ENCODE results near the gene ADCY2.

The ADCY2 gene

GRCh38 chr5:7659420-7659819, 263.5 kb downstream of the ADCY2 start:
- 10% methylated on average over 1 of the region's 4 CpGs for WGBS
- Histone ChIP-seq H2BK120ac (ENCODE audit: low read depth, low read length) (no peak overlapping the region), H3K27ac (ENCODE audit: low read length, poor library complexity, severe bottlenecking) (no peak overlapping the region), H3K36me3 (ENCODE audit: control insufficient read depth in 1 of 2, insufficient read depth in 2 of 2, low read depth in 1 of 2, low read length in 2 of 2) (no peaks in the 10 kb centered on the region), H3K23ac (ENCODE audit: low read length in 2 of 2) (no peak overlapping the region), H3K9me3 (ENCODE audit: control insufficient read depth, low read length) (no peaks in the 10 kb centered on the region), H3K4me3 (ENCODE audit: insufficient read depth in 1 of 2, low read depth in 1 of 2, low read length in 2 of 2) (no peak overlapping the region), H2BK5ac (ENCODE audit: low read depth, low read length, poor library complexity, severe bottlenecking) (no peak overlapping the region), H3K79me1 (replicated peaks; ENCODE audit: low read length, poor library complexity, severe bottlenecking) (no peaks in the 10 kb centered on the region), H3K27me3 (ENCODE audit: control insufficient read depth in 1 of 2, insufficient read depth in 1 of 2, low read length in 2 of 2) (no peaks in the 10 kb centered on the region), H3K4me1 (ENCODE audit: control insufficient read depth, insufficient read depth, low read depth, low read length) (no peaks in the 10 kb centered on the region), H4K8ac (ENCODE audit: low read length) (no peak overlapping the region), H3K18ac (ENCODE audit: low read depth in 1 of 2, low read length in 2 of 2) (no peak overlapping the region), H3K4me2 (ENCODE audit: low read length, poor library complexity, severe bottlenecking) (no peak overlapping the region), H2BK15ac (ENCODE audit: low read depth, poor library complexity, severe bottlenecking) (no peak overlapping the region), H4K91ac (ENCODE audit: low read length) (no peak overlapping the region), H2AK5ac (ENCODE audit: low read length, severe bottlenecking) (no peak overlapping the region), H2BK12ac (ENCODE audit: low read length in 2 of 2) (no peak overlapping the region), H3K9ac (ENCODE audit: low read length) (no peak overlapping the region), H3K4ac (ENCODE audit: low read depth in 1 of 2, low read length in 2 of 2) (no peak overlapping the region), H2AFZ (ENCODE audit: low read depth, low read length) (no peak overlapping the region), H3K14ac (ENCODE audit: low read length in 2 of 2) (no peak overlapping the region)
- DNase-seq, result no peak

- H3K18ac ChIP-seq (ENCODE audit: low read depth in 1 of 2, low read length in 2 of 2), result no peak overlapping the region
- no peak overlapping the region for H2BK15ac ChIP-seq (ENCODE audit: low read depth, poor library complexity, severe bottlenecking)
- no peak overlapping the region for H2BK12ac ChIP-seq (ENCODE audit: low read length in 2 of 2)
- no peak overlapping the region for H2BK120ac ChIP-seq (ENCODE audit: low read depth, low read length)
- no peak overlapping the region for H2AK5ac ChIP-seq (ENCODE audit: low read length, severe bottlenecking)
- no peak overlapping the region for H4K8ac ChIP-seq (ENCODE audit: low read length)
- DNase-seq, result no peak
- no peaks in the 10 kb centered on the region for H3K9me3 ChIP-seq (ENCODE audit: control insufficient read depth, low read length)
- H3K23ac ChIP-seq (ENCODE audit: low read length in 2 of 2), result no peak overlapping the region
- H4K91ac ChIP-seq (ENCODE audit: low read length), result no peak overlapping the region
- 84% methylated on average over 5 of the region's 6 CpGs for WGBS
- no peak overlapping the region for H3K27ac ChIP-seq (ENCODE audit: low read length, poor library complexity, severe bottlenecking)
- H3K27me3 ChIP-seq (ENCODE audit: control insufficient read depth in 1 of 2, insufficient read depth in 1 of 2, low read length in 2 of 2), result no peaks in the 10 kb centered on the region
- no peak overlapping the region for H2AFZ ChIP-seq (ENCODE audit: low read depth, low read length)
- no peak overlapping the region for H3K14ac ChIP-seq (ENCODE audit: low read length in 2 of 2)
- no peaks in the 10 kb centered on the region for H3K36me3 ChIP-seq (ENCODE audit: control insufficient read depth in 1 of 2, insufficient read depth in 2 of 2, low read depth in 1 of 2, low read length in 2 of 2)
- H3K4ac ChIP-seq (ENCODE audit: low read depth in 1 of 2, low read length in 2 of 2), result no peak overlapping the region
- no peak overlapping the region for H3K4me2 ChIP-seq (ENCODE audit: low read length, poor library complexity, severe bottlenecking)
- H3K79me1 ChIP-seq (replicated peaks; ENCODE audit: low read length, poor library complexity, severe bottlenecking), result no peaks in the 10 kb centered on the region
- H2BK5ac ChIP-seq (ENCODE audit: low read depth, low read length, poor library complexity, severe bottlenecking), result no peak overlapping the region
- H3K4me1 ChIP-seq (ENCODE audit: control insufficient read depth, insufficient read depth, low read depth, low read length), result peaks cover 2% of the 10 kb centered on the region
- H3K4me3 ChIP-seq (ENCODE audit: insufficient read depth in 1 of 2, low read depth in 1 of 2, low read length in 2 of 2), result no peak overlapping the region
- H3K9ac ChIP-seq (ENCODE audit: low read length), result no peak overlapping the region
Measured at GRCh38 chr5:7662289-7662688, 266.4 kb downstream of the ADCY2 start.

GRCh38 chr5:7663808-7664207, 267.9 kb downstream of the ADCY2 start:
- Histone ChIP-seq H2BK120ac (ENCODE audit: low read depth, low read length) (no peak overlapping the region), H3K27ac (ENCODE audit: low read length, poor library complexity, severe bottlenecking) (no peak overlapping the region), H3K18ac (ENCODE audit: low read depth in 1 of 2, low read length in 2 of 2) (no peak overlapping the region), H2AFZ (ENCODE audit: low read depth, low read length) (no peak overlapping the region), H3K23ac (ENCODE audit: low read length in 2 of 2) (no peak overlapping the region), H3K4me1 (ENCODE audit: control insufficient read depth, insufficient read depth, low read depth, low read length) (peaks cover 2% of the 10 kb centered on the region), H4K8ac (ENCODE audit: low read length) (no peak overlapping the region), H3K9me3 (ENCODE audit: control insufficient read depth, low read length) (no peaks in the 10 kb centered on the region), H2BK12ac (ENCODE audit: low read length in 2 of 2) (no peak overlapping the region), H3K4me2 (ENCODE audit: low read length, poor library complexity, severe bottlenecking) (no peak overlapping the region), H3K36me3 (ENCODE audit: control insufficient read depth in 1 of 2, insufficient read depth in 2 of 2, low read depth in 1 of 2, low read length in 2 of 2) (no peaks in the 10 kb centered on the region), H4K91ac (ENCODE audit: low read length) (no peak overlapping the region), H2AK5ac (ENCODE audit: low read length, severe bottlenecking) (no peak overlapping the region), H2BK5ac (ENCODE audit: low read depth, low read length, poor library complexity, severe bottlenecking) (no peak overlapping the region), H3K27me3 (ENCODE audit: control insufficient read depth in 1 of 2, insufficient read depth in 1 of 2, low read length in 2 of 2) (no peaks in the 10 kb centered on the region), H3K14ac (ENCODE audit: low read length in 2 of 2) (no peak overlapping the region), H3K9ac (ENCODE audit: low read length) (no peak overlapping the region), H3K79me1 (replicated peaks; ENCODE audit: low read length, poor library complexity, severe bottlenecking) (no peaks in the 10 kb centered on the region), H3K4me3 (ENCODE audit: insufficient read depth in 1 of 2, low read depth in 1 of 2, low read length in 2 of 2) (no peak overlapping the region), H2BK15ac (ENCODE audit: low read depth, poor library complexity, severe bottlenecking) (no peak overlapping the region), H3K4ac (ENCODE audit: low read depth in 1 of 2, low read length in 2 of 2) (no peak overlapping the region)
- WGBS, result 51% methylated on average over 2 of the region's 3 CpGs
- DNase-seq, result no peak

GRCh38 chr5:7664208-7664607, 268.3 kb downstream of the ADCY2 start:
- Histone ChIP-seq H3K27ac (ENCODE audit: low read length, poor library complexity, severe bottlenecking) (no peak overlapping the region), H3K9me3 (ENCODE audit: control insufficient read depth, low read length) (no peaks in the 10 kb centered on the region), H4K8ac (ENCODE audit: low read length) (no peak overlapping the region), H2BK120ac (ENCODE audit: low read depth, low read length) (no peak overlapping the region), H3K14ac (ENCODE audit: low read length in 2 of 2) (no peak overlapping the region), H2BK12ac (ENCODE audit: low read length in 2 of 2) (no peak overlapping the region), H2BK5ac (ENCODE audit: low read depth, low read length, poor library complexity, severe bottlenecking) (no peak overlapping the region), H3K36me3 (ENCODE audit: control insufficient read depth in 1 of 2, insufficient read depth in 2 of 2, low read depth in 1 of 2, low read length in 2 of 2) (no peaks in the 10 kb centered on the region), H2BK15ac (ENCODE audit: low read depth, poor library complexity, severe bottlenecking) (no peak overlapping the region), H3K4me1 (ENCODE audit: control insufficient read depth, insufficient read depth, low read depth, low read length) (peaks cover 2% of the 10 kb centered on the region), H2AFZ (ENCODE audit: low read depth, low read length) (no peak overlapping the region), H2AK5ac (ENCODE audit: low read length, severe bottlenecking) (no peak overlapping the region), H3K18ac (ENCODE audit: low read depth in 1 of 2, low read length in 2 of 2) (no peak overlapping the region), H3K23ac (ENCODE audit: low read length in 2 of 2) (no peak overlapping the region), H3K9ac (ENCODE audit: low read length) (no peak overlapping the region), H3K4me3 (ENCODE audit: insufficient read depth in 1 of 2, low read depth in 1 of 2, low read length in 2 of 2) (no peak overlapping the region), H4K91ac (ENCODE audit: low read length) (no peak overlapping the region), H3K4ac (ENCODE audit: low read depth in 1 of 2, low read length in 2 of 2) (no peak overlapping the region), H3K4me2 (ENCODE audit: low read length, poor library complexity, severe bottlenecking) (no peak overlapping the region), H3K79me1 (replicated peaks; ENCODE audit: low read length, poor library complexity, severe bottlenecking) (no peaks in the 10 kb centered on the region), H3K27me3 (ENCODE audit: control insufficient read depth in 1 of 2, insufficient read depth in 1 of 2, low read length in 2 of 2) (no peaks in the 10 kb centered on the region)
- WGBS, result 72% methylated on average over 2 of the region's 2 CpGs
- no peak for DNase-seq
